Hepatocyte (in vitro differentiated cells): Measurements from ENCODE around the gene THRA. TPM values are rescaled to one million over a fixed set of nuclear protein-coding genes. Genes with fewer than 3 reads are reported as not detected.

ENCODE experiments used
- DNase-seq: peaks from one replicate; pipeline ENCODE4 v3.0.0-alpha.2; 2016; ENCODE audit warnings: low spot score
- H2AFZ ChIP-seq: fragments of 200-600 bp; sonication (generic); 2 replicates; pipeline ENCODE4 v1.6.0; 2016; ENCODE audit warnings: antibody characterized with exemption, mild to moderate bottlenecking
- H3K27ac ChIP-seq: fragments of 200-600 bp; sonication (generic); 2 replicates; pipeline ENCODE4 v1.5.1; 2016; ENCODE audit warnings: mild to moderate bottlenecking
- H3K27me3 ChIP-seq: fragments of 200-600 bp; sonication (generic); 2 replicates; pipeline ENCODE4 v1.6.1; 2016
- H3K36me3 ChIP-seq: fragments of 200-600 bp; sonication (generic); replicated peaks from 2 replicates; pipeline ENCODE4 v1.5.1; 2016; ENCODE audit warnings: low read depth; ENCODE audit not compliant: insufficient read depth
- H3K4me1 ChIP-seq: fragments of 200-600 bp; sonication (generic); 2 replicates; pipeline ENCODE4 v1.5.1; 2016; ENCODE audit warnings: mild to moderate bottlenecking, moderate library complexity; ENCODE audit not compliant: insufficient read depth
- H3K4me2 ChIP-seq: fragments of 200-600 bp; sonication (generic); 2 replicates; pipeline ENCODE4 v1.6.0; 2016
- H3K4me3 ChIP-seq: fragments of 200-600 bp; sonication (generic); 2 replicates; pipeline ENCODE4 v1.5.1; 2016; ENCODE audit warnings: mild to moderate bottlenecking
- H3K79me2 ChIP-seq: fragments of 200-600 bp; sonication (generic); 2 replicates; pipeline ENCODE4 v1.6.0; 2017; ENCODE audit warnings: mild to moderate bottlenecking
- H3K9me2 ChIP-seq: fragments of 200-600 bp; sonication (generic); replicated peaks from 2 replicates; pipeline ENCODE4 v1.6.0; 2017; ENCODE audit warnings: mild to moderate bottlenecking; ENCODE audit not compliant: insufficient read depth
- H3K9me3 ChIP-seq: fragments of 200-600 bp; sonication (generic); 2 replicates; pipeline ENCODE4 v1.5.1; 2016; ENCODE audit warnings: low read depth, mild to moderate bottlenecking
- H4K20me1 ChIP-seq: fragments of 200-600 bp; sonication (generic); 2 replicates; pipeline ENCODE4 v1.6.0; 2016; ENCODE audit warnings: mild to moderate bottlenecking; ENCODE audit not compliant: insufficient read depth, poor library complexity, severe bottlenecking
- EZH2 ChIP-seq: fragments of 200-600 bp; sonication (generic); IDR thresholded peaks from 2 replicates; pipeline ENCODE4 v1.6.1; 2016; ENCODE audit warnings: antibody characterized with exemption, mild to moderate bottlenecking, borderline replicate concordance
- EZH2phosphoT487 ChIP-seq: fragments of 200-600 bp; sonication (generic); IDR thresholded peaks from one replicate; pipeline ENCODE4 v1.6.1; 2018; ENCODE audit warnings: antibody characterized with exemption, mild to moderate bottlenecking, low read depth, moderate library complexity; ENCODE audit not compliant: unreplicated experiment, severe bottlenecking
- WGBS: methylation state at CpG from one replicate; pipeline ENCODE4 v1.1.6; 2016; ENCODE audit warnings: low lambda C conversion rate; ENCODE audit errors: missing lambda C conversion rate; 5-methylcytosine and 5-hydroxymethylcytosine counted together
- polyA plus RNA-seq: library from polyadenylated mRNA; unstranded; fragments of >200 nt; fragmentation: Nextera tagmentation; extraction: Ambion mirVana; gene quantifications from 2 replicates; pipeline ENCODE4 v1.2.1, GENCODE V29; 2016
- total RNA-seq: library from RNA; depleted of rRNA; stranded (reverse); fragments of >200 nt; gene quantifications from 2 replicates; pipeline ENCODE4 v1.2.3, GENCODE V29; 2014
- TF ChIP-seq, protein P1 (sequence below): fragments of 200-600 bp; sonication (generic); IDR thresholded peaks from 2 replicates; pipeline ENCODE4 v1.5.1; 2016; ENCODE audit warnings: antibody characterized with exemption, mild to moderate bottlenecking; ENCODE audit not compliant: poor library complexity

Gene THRA
- total and polyA plus RNA-seq, 2 experiments from 2014 or later, result 22.5 to 35.3 TPM

DNA sequence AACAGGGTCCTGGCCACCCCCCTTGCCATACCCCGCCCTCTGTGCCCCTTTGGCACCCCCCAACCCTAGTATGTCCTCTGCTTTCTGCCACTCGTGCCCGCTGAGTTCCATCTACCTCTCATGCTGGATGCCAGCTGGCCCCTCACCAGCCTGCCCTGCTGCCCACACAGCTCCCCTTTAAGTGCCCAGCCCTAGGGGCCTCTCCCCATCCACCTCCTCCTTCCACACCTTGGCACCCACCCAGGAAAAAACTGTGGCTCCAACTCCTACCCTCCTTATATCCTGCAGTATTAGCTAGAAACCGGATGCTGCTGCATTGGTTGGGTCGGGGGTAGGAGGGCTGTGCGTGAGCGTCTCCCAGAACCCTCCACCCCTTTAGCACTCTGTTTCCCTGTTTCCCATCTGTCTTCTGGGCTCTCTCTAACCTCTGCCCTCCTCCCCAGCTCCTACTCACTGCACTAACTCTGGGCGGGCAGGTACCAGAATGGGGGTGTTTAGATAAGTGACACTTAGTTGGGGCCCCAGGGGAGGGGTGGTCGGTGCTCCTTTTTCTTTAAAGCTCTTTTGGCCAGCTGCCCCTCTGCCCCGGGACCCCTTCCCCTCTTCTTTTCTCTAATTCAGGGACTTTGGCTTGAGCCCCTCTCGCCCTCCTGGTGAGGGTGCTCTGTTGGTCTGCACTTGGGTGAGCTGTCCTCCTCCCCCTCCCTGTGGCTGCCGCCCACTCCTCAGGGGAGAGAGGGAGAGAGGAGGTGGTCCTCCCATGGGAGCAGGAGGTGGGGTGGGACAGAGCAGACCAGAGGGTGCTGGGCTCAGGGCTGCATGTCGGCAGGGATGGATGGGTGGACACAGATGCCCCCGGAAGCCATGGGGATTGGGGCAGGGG, 27.7 kb downstream of the THRA start:
- Histone ChIP-seq H3K4me3 (no peak overlapping the region), H4K20me1 (no peaks in the 10 kb centered on the region), H3K9me3 (no peaks in the 10 kb centered on the region), H3K79me2 (no peaks in the 10 kb centered on the region), H3K27me3 (no peaks in the 10 kb centered on the region), H3K4me2 (no peak overlapping the region), H3K4me1 (no peaks in the 10 kb centered on the region), H2AFZ (no peak overlapping the region), H3K27ac (no peak overlapping the region), H3K36me3 (no peaks in the 10 kb centered on the region), H3K9me2 (no peaks in the 10 kb centered on the region)
- 86% methylated on average over 14 of the region's 14 CpGs for WGBS
- no peak for DNase-seq
- no peak for TF ChIP-seq EZH2phosphoT487
- no peak for TF ChIP-seq EZH2
- TF ChIP-seq, protein P1, sequence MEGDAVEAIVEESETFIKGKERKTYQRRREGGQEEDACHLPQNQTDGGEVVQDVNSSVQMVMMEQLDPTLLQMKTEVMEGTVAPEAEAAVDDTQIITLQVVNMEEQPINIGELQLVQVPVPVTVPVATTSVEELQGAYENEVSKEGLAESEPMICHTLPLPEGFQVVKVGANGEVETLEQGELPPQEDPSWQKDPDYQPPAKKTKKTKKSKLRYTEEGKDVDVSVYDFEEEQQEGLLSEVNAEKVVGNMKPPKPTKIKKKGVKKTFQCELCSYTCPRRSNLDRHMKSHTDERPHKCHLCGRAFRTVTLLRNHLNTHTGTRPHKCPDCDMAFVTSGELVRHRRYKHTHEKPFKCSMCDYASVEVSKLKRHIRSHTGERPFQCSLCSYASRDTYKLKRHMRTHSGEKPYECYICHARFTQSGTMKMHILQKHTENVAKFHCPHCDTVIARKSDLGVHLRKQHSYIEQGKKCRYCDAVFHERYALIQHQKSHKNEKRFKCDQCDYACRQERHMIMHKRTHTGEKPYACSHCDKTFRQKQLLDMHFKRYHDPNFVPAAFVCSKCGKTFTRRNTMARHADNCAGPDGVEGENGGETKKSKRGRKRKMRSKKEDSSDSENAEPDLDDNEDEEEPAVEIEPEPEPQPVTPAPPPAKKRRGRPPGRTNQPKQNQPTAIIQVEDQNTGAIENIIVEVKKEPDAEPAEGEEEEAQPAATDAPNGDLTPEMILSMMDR, result no peak

DNA sequence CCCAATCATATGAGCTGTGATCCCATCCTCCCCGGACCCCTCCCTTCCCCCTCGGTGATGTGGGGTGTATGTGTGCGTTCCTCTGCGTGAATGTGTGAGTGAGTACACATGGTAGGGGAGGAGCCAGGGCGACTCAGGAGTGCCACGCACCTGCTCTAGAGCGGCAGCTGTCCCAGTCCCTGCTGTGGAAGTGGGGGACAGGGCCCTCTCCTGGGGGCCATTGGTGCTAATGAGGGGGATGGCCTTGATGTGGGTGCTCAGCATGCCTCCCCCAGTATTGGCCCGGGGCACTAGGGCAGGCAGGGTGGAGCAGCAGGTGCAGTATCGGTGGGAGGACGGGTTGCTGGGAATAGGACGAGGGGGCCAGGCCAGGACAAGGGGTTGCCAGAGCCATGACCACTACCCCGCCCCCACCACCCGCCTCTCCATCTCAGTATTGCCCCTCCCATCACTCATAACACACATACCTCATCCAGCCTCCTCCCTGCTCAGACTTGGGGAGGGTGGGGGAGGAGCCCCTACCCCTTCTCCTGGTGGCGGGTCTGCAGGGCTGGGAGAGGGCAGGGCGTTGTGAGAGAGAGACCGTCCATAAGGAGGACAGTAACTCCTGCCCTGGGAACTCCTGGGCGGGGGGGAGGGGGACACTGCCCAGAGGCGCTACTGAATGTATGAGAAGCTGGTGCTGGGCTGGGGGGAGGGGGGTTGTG, 29.1 kb downstream of the THRA start:
- Histone ChIP-seq H3K36me3 (no peaks in the 10 kb centered on the region), H3K9me3 (no peaks in the 10 kb centered on the region), H3K4me3 (no peak overlapping the region), H3K27ac (no peak overlapping the region), H3K4me1 (no peaks in the 10 kb centered on the region), H3K27me3 (no peaks in the 10 kb centered on the region), H3K4me2 (no peak overlapping the region), H2AFZ (no peak overlapping the region), H4K20me1 (no peaks in the 10 kb centered on the region), H3K79me2 (no peaks in the 10 kb centered on the region), H3K9me2 (no peaks in the 10 kb centered on the region)
- TF ChIP-seq EZH2phosphoT487, result no peak
- TF ChIP-seq EZH2, result no peak
- TF ChIP-seq, protein P1, result no peak
- DNase-seq, result peak; percentile 40
- 79% methylated on average over 16 of the region's 18 CpGs for WGBS

DNA sequence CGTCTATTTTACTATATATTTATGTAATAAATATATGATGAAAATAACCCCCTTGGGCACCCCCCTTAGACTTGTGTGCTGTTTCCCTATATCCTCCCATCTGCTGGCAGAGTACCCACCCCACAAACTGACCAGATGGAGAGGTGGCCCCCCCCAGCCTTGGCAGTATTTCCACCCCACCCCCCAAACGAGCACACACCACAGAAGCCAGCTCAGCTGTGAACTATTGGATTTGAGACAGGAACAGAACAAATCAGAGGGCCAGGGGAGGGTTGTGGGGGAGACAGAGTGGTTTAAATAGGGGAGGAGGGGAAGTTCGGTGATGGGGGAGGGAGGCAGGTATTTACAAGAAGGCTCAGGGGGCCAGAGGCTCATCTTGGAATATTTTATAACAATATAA, 29.8 kb downstream of the THRA start:
- Histone ChIP-seq H3K9me3 (no peaks in the 10 kb centered on the region), H3K36me3 (no peaks in the 10 kb centered on the region), H3K4me1 (no peaks in the 10 kb centered on the region), H3K4me3 (no peak overlapping the region), H3K9me2 (no peaks in the 10 kb centered on the region), H3K27me3 (no peaks in the 10 kb centered on the region), H3K27ac (no peak overlapping the region), H3K4me2 (no peak overlapping the region), H4K20me1 (no peaks in the 10 kb centered on the region), H3K79me2 (no peaks in the 10 kb centered on the region), H2AFZ (no peak overlapping the region)
- TF ChIP-seq EZH2 (no peak), EZH2phosphoT487 (no peak)
- TF ChIP-seq, protein P1, result no peak
- no peak for DNase-seq
- 83% methylated on average over 3 of the region's 3 CpGs for WGBS
